ENCODE measurements around the gene RTL10.
A peak's percentile ranks its signal among the peaks of the same experiment; 100 is the strongest.

Gene RTL10

GRCh38 chr22:19886605-19887255 lies 32.1 kb upstream of the RTL10 start (continued):
- no peak for TF ChIP-seq GLIS2 (tag by site-specific recombination; IDR thresholded peaks at IDR 0.05)
- no peak for TF ChIP-seq ZBTB17 (tag by site-specific recombination; IDR thresholded peaks at IDR 0.05)
- 0 out of 2 replicates have a peak, but pooled peaks have one; percentile 15 for TF ChIP-seq ZNF629 (tag by site-specific recombination; IDR thresholded peaks at IDR 0.05)
- 0 out of 2 replicates have a peak, but pooled peaks have one; percentile 60 for TF ChIP-seq SP7 (tag by site-specific recombination; IDR thresholded peaks at IDR 0.05)
- peak; percentile 81 for TF ChIP-seq ZIC2 (tag by site-specific recombination; IDR thresholded peaks at IDR 0.05)

DNA sequence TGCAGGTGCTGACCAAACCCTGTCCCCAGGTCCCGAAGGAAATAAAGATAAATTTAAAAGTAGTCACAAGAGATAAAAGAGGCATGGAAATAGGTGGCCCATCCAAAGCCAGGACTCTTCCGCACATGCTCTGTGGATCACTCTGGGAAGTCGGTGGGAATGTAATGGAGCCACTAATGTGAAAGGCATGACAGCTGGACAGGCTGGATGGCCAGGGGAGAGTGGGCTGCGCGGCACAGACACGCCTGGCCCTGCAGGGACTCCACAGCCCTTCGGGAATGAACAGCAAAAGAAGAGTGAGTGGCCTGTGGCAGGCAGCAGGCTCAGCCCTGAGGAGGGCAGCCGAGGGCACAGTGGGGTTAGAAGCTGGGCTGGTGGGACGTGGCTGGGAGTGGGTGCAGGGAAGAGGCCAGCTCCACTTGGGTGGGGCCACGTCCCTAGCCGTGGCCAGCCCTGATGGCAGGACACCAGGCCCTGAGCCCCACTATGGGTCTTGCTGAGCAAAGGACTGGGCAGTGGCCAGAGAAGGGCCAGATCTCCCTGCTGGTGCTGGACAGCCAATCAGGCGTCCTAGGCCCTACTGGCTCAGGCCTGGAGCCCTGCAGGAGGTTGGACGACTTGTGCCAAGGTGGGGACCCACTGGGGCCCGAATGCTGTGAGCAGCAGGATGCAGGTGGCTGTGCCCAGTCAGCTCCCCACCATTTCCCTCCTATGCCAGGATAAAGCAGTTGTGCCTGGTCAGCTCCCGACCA lies 31.3 kb upstream of the RTL10 start:
- TF ChIP-seq BCL11B (tag by site-specific recombination; IDR thresholded peaks at IDR 0.05; ENCODE audit: low read depth) = no peak
- no peak for TF ChIP-seq REPIN1 (tag by site-specific recombination; IDR thresholded peaks at IDR 0.05; ENCODE audit: low read depth)
- no peak for TF ChIP-seq ZNF184 (tag by site-specific recombination; IDR thresholded peaks at IDR 0.05)
- TF ChIP-seq ZNF654 (tag by site-specific recombination; IDR thresholded peaks at IDR 0.05; ENCODE audit: low read depth) = no peak
- no peak for TF ChIP-seq ZNF664 (tag by site-specific recombination; IDR thresholded peaks at IDR 0.05)
- TF ChIP-seq ZNF621 (tag by site-specific recombination; IDR thresholded peaks at IDR 0.05) = no peak
- no peak for TF ChIP-seq ZNF555 (tag by site-specific recombination; conservative IDR thresholded peaks at IDR 0.05)
- no peak for TF ChIP-seq ZNF580 (tag by site-specific recombination; IDR thresholded peaks at IDR 0.05)
- TF ChIP-seq RBAK (tag by site-specific recombination; IDR thresholded peaks at IDR 0.05) = no peak
- TF ChIP-seq ZNF423 (tag by site-specific recombination; IDR thresholded peaks at IDR 0.05) = no peak
- TF ChIP-seq ZNF660 (tag by site-specific recombination; IDR thresholded peaks at IDR 0.05) = no peak
- TF ChIP-seq ZNF837 (tag by site-specific recombination; IDR thresholded peaks at IDR 0.05) = no peak
- TF ChIP-seq, protein P1, sequence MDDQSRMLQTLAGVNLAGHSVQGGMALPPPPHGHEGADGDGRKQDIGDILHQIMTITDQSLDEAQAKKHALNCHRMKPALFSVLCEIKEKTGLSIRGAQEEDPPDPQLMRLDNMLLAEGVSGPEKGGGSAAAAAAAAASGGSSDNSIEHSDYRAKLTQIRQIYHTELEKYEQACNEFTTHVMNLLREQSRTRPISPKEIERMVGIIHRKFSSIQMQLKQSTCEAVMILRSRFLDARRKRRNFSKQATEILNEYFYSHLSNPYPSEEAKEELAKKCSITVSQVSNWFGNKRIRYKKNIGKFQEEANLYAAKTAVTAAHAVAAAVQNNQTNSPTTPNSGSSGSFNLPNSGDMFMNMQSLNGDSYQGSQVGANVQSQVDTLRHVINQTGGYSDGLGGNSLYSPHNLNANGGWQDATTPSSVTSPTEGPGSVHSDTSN (CRISPR knock-in tag; IDR thresholded peaks at IDR 0.05) = no peak
- no peak for TF ChIP-seq ZFP3 (tag by site-specific recombination; IDR thresholded peaks at IDR 0.05; ENCODE audit: low read depth)
- no peak for TF ChIP-seq WT1 (tag by site-specific recombination; IDR thresholded peaks at IDR 0.05)
- no peak for TF ChIP-seq GLIS1 (tag by site-specific recombination; IDR thresholded peaks at IDR 0.05)
- no peak for TF ChIP-seq ZNF510 (tag by site-specific recombination; IDR thresholded peaks at IDR 0.05; ENCODE audit: insufficient replicate concordance)
- TF ChIP-seq ZSCAN30 (tag by site-specific recombination; IDR thresholded peaks at IDR 0.05) = no peak
- TF ChIP-seq ZEB2 (tag by site-specific recombination; IDR thresholded peaks at IDR 0.05) = no peak
- TF ChIP-seq, protein P2, sequence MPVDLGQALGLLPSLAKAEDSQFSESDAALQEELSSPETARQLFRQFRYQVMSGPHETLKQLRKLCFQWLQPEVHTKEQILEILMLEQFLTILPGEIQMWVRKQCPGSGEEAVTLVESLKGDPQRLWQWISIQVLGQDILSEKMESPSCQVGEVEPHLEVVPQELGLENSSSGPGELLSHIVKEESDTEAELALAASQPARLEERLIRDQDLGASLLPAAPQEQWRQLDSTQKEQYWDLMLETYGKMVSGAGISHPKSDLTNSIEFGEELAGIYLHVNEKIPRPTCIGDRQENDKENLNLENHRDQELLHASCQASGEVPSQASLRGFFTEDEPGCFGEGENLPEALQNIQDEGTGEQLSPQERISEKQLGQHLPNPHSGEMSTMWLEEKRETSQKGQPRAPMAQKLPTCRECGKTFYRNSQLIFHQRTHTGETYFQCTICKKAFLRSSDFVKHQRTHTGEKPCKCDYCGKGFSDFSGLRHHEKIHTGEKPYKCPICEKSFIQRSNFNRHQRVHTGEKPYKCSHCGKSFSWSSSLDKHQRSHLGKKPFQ (tag by site-specific recombination; IDR thresholded peaks at IDR 0.05) = no peak
- Histone ChIP-seq H3K4me1 (ENCODE audit: control insufficient read depth, insufficient read depth, low read length) (peaks cover 5% of the 10 kb centered on the region), H3K4me3 (ENCODE audit: low read depth, low read length) (no peak overlapping the region), H3K36me3 (ENCODE audit: control insufficient read depth in 2 of 2, insufficient read depth in 1 of 2, low read length in 2 of 2) (no peaks in the 10 kb centered on the region), H3K27ac (ENCODE audit: extremely low read depth, low read depth, low read length) (no peak overlapping the region), H3K9me3 (ENCODE audit: control insufficient read depth, insufficient read depth, low read depth, low read length) (no peaks in the 10 kb centered on the region)
- ChIA-PET CTCF (interaction anchor here (0.8 to 2.2 kb wide), 3 partner anchors 24 to 156 kb away, joined by 3 to 9 read pairs (median 5); no protein-coding TSS in a partner anchor), POLR2A (interaction anchor here (2.1 kb wide), 1 partner anchor 32 kb away, joined by 6 read pairs; the partner anchor contains the start of genes GNB1L and RTL10)
